Ovary (tissue), 9 donors: ENCODE measurements around the gene RNMT. TPM values are rescaled to one million over a fixed set of nuclear protein-coding genes. Genes with fewer than 3 reads are reported as not detected.

Experiments
- DNase-seq, 5 donors: peaks; one replicate each; pipeline ENCODE4 v3.0.0-alpha.2; 2019 to 2020
- H3K27ac ChIP-seq, 2 donors: fragments of 200-600 bp; one replicate each; pipeline versions ENCODE4 v1.5.1 to v1.8.0; 2019 to 2022
- H3K27me3 ChIP-seq: fragments of 200-600 bp; one replicate; pipeline ENCODE4 v1.8.0; 2022
- H3K36me3 ChIP-seq: fragments of 200-600 bp; sonication (generic); one replicate; pipeline ENCODE4 v1.5.1; 2019
- H3K4me1 ChIP-seq: one replicate; pipeline ENCODE4 v1.8.1; 2013; ENCODE audit warnings: mild to moderate bottlenecking, moderate library complexity; ENCODE audit not compliant: insufficient read depth
- H3K4me3 ChIP-seq: fragments of 200-600 bp; sonication (generic); one replicate; pipeline ENCODE4 v1.5.1; 2017
- H3K9me3 ChIP-seq, 2 donors: fragments of 200-600 bp in 1 of 2; sonication (generic) in 1 of 2; one replicate each; pipeline versions ENCODE4 v1.5.1 to v1.8.1; 2013 to 2019; ENCODE audit warnings: mild to moderate bottlenecking in 1 of 2, moderate library complexity in 1 of 2
- CTCF ChIP-seq, 3 donors: fragments of 450-650 bp in 2 of 3; fragments of 200-600 bp in 1 of 3; IDR thresholded peaks; one replicate each; pipeline versions ENCODE4 v1.5.1 to v1.8.0; 2016 to 2022; ENCODE audit warnings: antibody characterized with exemption in 3 of 3, mild to moderate bottlenecking in 1 of 3
- EP300 ChIP-seq: sonication (generic); formaldehyde crosslinking; IDR thresholded peaks from one replicate; pipeline ENCODE4 v1.6.1; 2017; ENCODE audit warnings: antibody characterized with exemption
- POLR2A ChIP-seq: fragments of 450-650 bp; IDR thresholded peaks from one replicate; pipeline ENCODE4 v1.6.1; 2017; ENCODE audit warnings: antibody characterized with exemption, mild to moderate bottlenecking, moderate library complexity
- WGBS, 3 donors: extraction: QIAGEN DNeasy Blood & Tissue Kit in 1 of 3; methylation state at CpG; one replicate each; pipeline versions ENCODE4 v1.1.5 to v1.1.7; 2013 to 2017; 5-methylcytosine and 5-hydroxymethylcytosine counted together
- intact Hi-C, 4 donors: fragments of 100-400 bp; cut with DNase I; formaldehyde crosslinking; loops; one replicate each; pipeline versions ENCODE4 v1.11.0 to v1.15.1; 2022 to 2023
- polyA plus RNA-seq, 2 donors: library from polyadenylated mRNA; stranded (reverse); fragments of 200-250 nt in 1 of 2; fragments of 350-450 nt in 1 of 2; fragmentation: Illumina TruSeq in 1 of 2; extraction: RNeasy Lipid Tissue Mini Kit (QIAGEN cat#74804) in 1 of 2; gene quantifications; one replicate each; pipeline ENCODE4 v1.2.3, GENCODE V29; 2013 to 2014
- small RNA-seq: library from RNA; depleted of rRNA; stranded (forward); fragments of <200 nt; gene quantifications from one replicate; pipeline ENCODE3, GENCODE V24; 2016
- total RNA-seq, 7 donors: library from RNA; depleted of rRNA in 2 of 7; stranded (reverse); fragments of >200 nt in 2 of 7; fragmentation: NEBNext Ultra II Directional in 3 of 7; extraction: Animal tissue kit (Norgen Biotek cat#: 25700) in 3 of 7; gene quantifications; one replicate each; pipeline versions ENCODE4 v1.1.0 to v1.2.4, GENCODE V29; 2016 to 2023
- donor health status: DM: no; HTN: no; CAD: no; lungs with moderate emphysema.
- donor health status: DM: no; HTN: no; CAD: no.
- donor health status: Bipolar disorder and iron deficiency.
- donor health status: DM: yes; HTN: yes; CAD: no.
- donor health status: DM: no; HTN: no; CAD: no.
- donor health status: DM: yes; HTN: yes; CAD: no.

The RNMT gene
- total and polyA plus RNA-seq, 9 donors = 11.1 to 38.3 (median 28.8) TPM

- TF ChIP-seq EP300 (no peak), CTCF (IDR thresholded peaks at IDR 0.05) (no peak), POLR2A (no peak)
- H3K4me3 ChIP-seq = no peak overlapping the region
- WGBS, 3 donors = 30 to 37% (median 33%) methylated on average over 5 of the region's 5 CpGs
- DNase-seq = no peak
- no peaks in the 10 kb centered on the region for H3K4me1 ChIP-seq
- H3K9me3 ChIP-seq = no peaks in the 10 kb centered on the region
- intact Hi-C loops = no loop called here
- no peak overlapping the region for H3K27ac ChIP-seq
- no peaks in the 10 kb centered on the region for H3K36me3 ChIP-seq
- H3K27me3 ChIP-seq = no peaks in the 10 kb centered on the region
These were observed 83.2 kb downstream of the RNMT start for GRCh38 chr18:13809531-13810255.

- no peaks in the 10 kb centered on the region for H3K27me3 ChIP-seq
- no peak overlapping the region for H3K4me3 ChIP-seq
- TF ChIP-seq POLR2A (no peak), CTCF (IDR thresholded peaks at IDR 0.05) (no peak), EP300 (no peak)
- intact Hi-C loops = no loop called here
- no peaks in the 10 kb centered on the region for H3K9me3 ChIP-seq
- H3K4me1 ChIP-seq = no peaks in the 10 kb centered on the region
- H3K36me3 ChIP-seq = no peaks in the 10 kb centered on the region
- H3K27ac ChIP-seq = no peak overlapping the region
- WGBS, 3 donors = 52 to 57% (median 56%) methylated on average over 10 of the region's 10 CpGs
- no peak for DNase-seq
These were observed 84.5 kb downstream of the RNMT start for GRCh38 chr18:13810950-13811485.

- Histone ChIP-seq H3K4me3 (no peak overlapping the region), H3K4me1 (no peaks in the 10 kb centered on the region), H3K27ac (no peak overlapping the region), H3K27me3 (no peaks in the 10 kb centered on the region), H3K9me3 (no peaks in the 10 kb centered on the region), H3K36me3 (no peaks in the 10 kb centered on the region)
- no peak for DNase-seq
- 46 to 60% (median 52%) methylated on average over 6 of the region's 6 CpGs for WGBS, 3 donors
- intact Hi-C loops = no loop called here
- TF ChIP-seq EP300 (no peak), POLR2A (no peak), CTCF (IDR thresholded peaks at IDR 0.05) (no peak)
These were observed 85.5 kb downstream of the RNMT start for GRCh38 chr18:13811993-13812392.

GRCh38 chr18:13813271-13813849 lies 86.9 kb downstream of the RNMT start:
- TF ChIP-seq CTCF (IDR thresholded peaks at IDR 0.05) (peak in 1 of 3 donors; percentile 49), POLR2A (no peak)
- Histone ChIP-seq H3K9me3 (no peaks in the 10 kb centered on the region), H3K4me3 (no peak overlapping the region), H3K36me3 (no peaks in the 10 kb centered on the region), H3K27ac (no peak overlapping the region), H3K27me3 (no peaks in the 10 kb centered on the region), H3K4me1 (no peaks in the 10 kb centered on the region)
- peak in 3 of 5 donors; percentile 37 to 51 (median 38) for DNase-seq
- intact Hi-C loops = no loop called here
- 18 to 21% (median 18%) methylated on average over 4 of the region's 4 CpGs for WGBS, 3 donors

Small RNA genes lying within 50 kb of the gene (small RNA-seq; reads per million reads assigned to genes)
- gene AP001525.1 (not detected), gene RN7SL362P (not detected)

Other genes starting within 250 kb of the RNMT start
- gene FAM210A, start 115 bp upstream of the RNMT start, total RNA-seq = 10 to 100 TPM in 6 of 7 donors, 1 to 10 TPM in 1; 8.4 to 15.2 (median 12.6) TPM
- gene FAM210A, start 115 bp upstream of the RNMT start, polyA plus RNA-seq = 10 to 100 TPM in 1 of 2 donors, 1 to 10 TPM in 1; 4.7 to 11.1 TPM
- not detected for gene MC5R, start 97.5 kb downstream of the RNMT start, total RNA-seq
- gene MC5R, start 97.5 kb downstream of the RNMT start, polyA plus RNA-seq = not detected
- gene MC2R, start 188.9 kb downstream of the RNMT start, total RNA-seq = under 1 TPM in 1 of 7 donors, not detected in 6; 0.05 TPM
- gene MC2R, start 188.9 kb downstream of the RNMT start, polyA plus RNA-seq = under 1 TPM in 1 of 2 donors, not detected in 1; 0.05 TPM